Activated T-helper 17 cell treated with anti-CD3 and anti-CD28 coated beads, Interleukin-2, amount 50 U/mL, for 72 hours (primary cell): ENCODE measurements around the gene CPAMD8. TPM values are rescaled to one million over a fixed set of nuclear protein-coding genes. Genes with fewer than 3 reads are reported as not detected.
"Not testable (repeated sequence)": the region's sequence is repeated elsewhere in the genome, so short reads cannot be mapped to it uniquely, and the experiment has no call there.

ENCODE experiments used
- ATAC-seq: fragments of 150-1000 bp; cut with Tn5 transposase; replicated peaks from 2 replicates; pipeline ENCODE4 v1.10.0; 2021; ENCODE audit warnings: mild to moderate bottlenecking, moderate library complexity
- H3K27ac Mint-ChIP-seq: one replicate; pipeline ENCODE4 v1.8.0; 2022; ENCODE audit warnings: mixed read lengths
- H3K27me3 Mint-ChIP-seq: one replicate; pipeline ENCODE4 v1.8.0; 2022; ENCODE audit warnings: mixed read lengths
- H3K36me3 Mint-ChIP-seq: one replicate; pipeline ENCODE4 v1.8.0; 2022; ENCODE audit warnings: low read depth, mild to moderate bottlenecking, mixed read lengths
- H3K4me1 Mint-ChIP-seq: one replicate; pipeline ENCODE4 v1.8.0; 2022; ENCODE audit warnings: mixed read lengths
- H3K4me3 Mint-ChIP-seq: one replicate; pipeline ENCODE4 v1.8.0; 2022; ENCODE audit warnings: mild to moderate bottlenecking, mixed read lengths
- H3K9me3 Mint-ChIP-seq: one replicate; pipeline ENCODE4 v1.8.0; 2022; ENCODE audit warnings: mixed read lengths
- total RNA-seq, 2 donors: library from RNA; stranded (reverse); gene quantifications; one replicate each; pipeline ENCODE4 v1.2.3, GENCODE V29; 2022

Gene CPAMD8
- total RNA-seq, 2 donors from 2014 or later, result 0.11 to 6.5 TPM

DNA sequence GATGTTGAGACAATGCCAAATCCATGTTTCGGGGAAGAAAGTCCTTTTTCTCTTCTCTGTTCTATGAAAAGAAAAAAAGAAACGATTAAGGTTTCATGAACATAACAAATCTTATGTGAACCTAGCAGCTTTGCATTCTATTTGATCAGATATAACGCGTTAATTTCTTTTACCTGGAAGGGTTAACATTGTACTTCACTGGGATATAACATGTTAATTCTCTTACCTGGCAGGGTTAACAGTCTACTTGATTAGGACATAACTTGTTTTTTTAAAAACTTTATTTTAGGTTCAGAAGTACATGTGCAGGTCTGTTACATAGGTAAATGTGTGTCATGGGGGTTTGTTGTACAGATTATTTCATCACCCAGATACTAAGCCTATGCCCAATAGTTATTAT is 68.8 kb downstream of the CPAMD8 start:
- Mint-ChIP-seq H3K27ac (no peak overlapping the region), H3K27me3 (peaks cover 13% of the 10 kb centered on the region), H3K36me3 (no peaks in the 10 kb centered on the region), H3K4me1 (no peaks in the 10 kb centered on the region), H3K9me3 (no peaks in the 10 kb centered on the region), H3K4me3 (no peak overlapping the region)
- ATAC-seq, result no peak

DNA sequence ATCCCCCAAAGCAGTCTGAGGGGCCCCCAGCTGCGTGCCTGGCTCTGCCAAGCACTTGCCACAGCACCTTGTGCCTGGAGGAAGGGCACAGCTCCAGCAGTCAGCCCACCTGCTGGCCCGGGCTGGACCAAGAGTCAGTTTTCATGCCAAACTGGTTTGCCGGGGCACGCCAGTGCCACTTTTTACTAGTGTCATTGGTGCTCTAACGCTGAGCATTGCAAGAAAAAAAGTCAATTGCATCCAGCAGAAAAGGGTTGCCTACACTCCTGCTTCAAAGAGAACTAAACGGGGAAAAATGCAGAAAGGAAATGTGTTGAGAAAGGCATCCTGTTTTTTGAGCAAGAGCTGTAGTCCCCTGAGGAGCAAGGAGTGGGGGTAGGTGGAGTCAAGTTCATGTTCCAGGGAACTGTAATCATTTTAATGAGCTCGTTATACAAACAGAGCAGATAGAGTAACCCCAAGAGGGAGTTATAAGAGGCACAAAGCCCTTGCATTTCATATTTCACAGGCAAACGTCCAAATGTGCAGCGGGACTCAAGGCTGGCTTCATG is 69.4 kb downstream of the CPAMD8 start:
- ATAC-seq, result no peak
- no peaks in the 10 kb centered on the region for H3K9me3 Mint-ChIP-seq
- H3K4me1 Mint-ChIP-seq, result no peaks in the 10 kb centered on the region
- no peaks in the 10 kb centered on the region for H3K36me3 Mint-ChIP-seq
- no peak overlapping the region for H3K27ac Mint-ChIP-seq
- H3K27me3 Mint-ChIP-seq, result peaks cover 13% of the 10 kb centered on the region
- H3K4me3 Mint-ChIP-seq, result no peak overlapping the region

DNA sequence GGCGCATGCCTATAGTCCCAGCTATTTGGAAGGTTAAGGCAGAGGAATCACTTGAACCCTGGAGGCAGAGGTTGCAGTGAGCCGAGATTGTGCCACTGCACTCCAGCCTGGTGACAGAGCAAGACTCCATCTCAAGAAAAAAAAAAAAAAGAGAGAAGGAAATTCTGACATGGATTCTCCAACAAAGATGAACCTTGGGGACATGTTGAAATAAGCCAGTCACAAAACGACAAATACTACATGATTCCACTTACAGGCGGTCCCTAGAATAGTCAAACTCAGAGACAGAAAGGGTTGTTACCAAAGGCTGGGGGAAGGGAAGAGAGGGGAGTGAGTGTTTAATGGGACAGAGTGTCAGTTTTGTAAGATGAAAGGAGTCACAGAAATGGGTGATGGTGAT is 71.4 kb downstream of the CPAMD8 start:
- Mint-ChIP-seq H3K36me3 (no peaks in the 10 kb centered on the region), H3K27me3 (peaks cover 13% of the 10 kb centered on the region), H3K4me1 (no peaks in the 10 kb centered on the region), H3K4me3 (no peak overlapping the region), H3K9me3 (no peaks in the 10 kb centered on the region), H3K27ac (no peak overlapping the region)
- no peak for ATAC-seq

DNA sequence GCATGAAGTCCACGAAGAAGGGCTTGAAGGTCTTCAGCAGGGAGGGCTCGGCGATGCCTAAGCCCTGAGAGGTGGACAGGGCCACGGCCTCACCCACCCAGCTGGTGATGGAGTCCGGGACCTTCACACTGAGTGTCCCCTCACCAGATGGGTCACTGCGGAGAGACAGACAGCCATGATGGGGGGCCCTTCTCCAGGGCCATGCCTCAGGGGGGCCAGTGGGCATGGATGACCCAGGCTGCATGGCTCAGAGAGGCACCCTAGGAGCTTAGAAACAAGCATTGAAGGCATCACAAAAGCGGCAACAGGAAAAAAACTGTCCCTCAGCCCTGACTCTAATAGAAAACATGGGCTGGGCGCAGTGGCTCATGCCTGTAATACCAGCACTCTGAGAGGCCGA is 74.6 kb downstream of the CPAMD8 start:
- H3K27ac Mint-ChIP-seq, result no peak overlapping the region
- no peak overlapping the region for H3K4me3 Mint-ChIP-seq
- H3K9me3 Mint-ChIP-seq, result no peaks in the 10 kb centered on the region
- H3K36me3 Mint-ChIP-seq, result no peaks in the 10 kb centered on the region
- H3K4me1 Mint-ChIP-seq, result no peaks in the 10 kb centered on the region
- no peak for ATAC-seq
- H3K27me3 Mint-ChIP-seq, result peaks cover 3% of the 10 kb centered on the region

DNA sequence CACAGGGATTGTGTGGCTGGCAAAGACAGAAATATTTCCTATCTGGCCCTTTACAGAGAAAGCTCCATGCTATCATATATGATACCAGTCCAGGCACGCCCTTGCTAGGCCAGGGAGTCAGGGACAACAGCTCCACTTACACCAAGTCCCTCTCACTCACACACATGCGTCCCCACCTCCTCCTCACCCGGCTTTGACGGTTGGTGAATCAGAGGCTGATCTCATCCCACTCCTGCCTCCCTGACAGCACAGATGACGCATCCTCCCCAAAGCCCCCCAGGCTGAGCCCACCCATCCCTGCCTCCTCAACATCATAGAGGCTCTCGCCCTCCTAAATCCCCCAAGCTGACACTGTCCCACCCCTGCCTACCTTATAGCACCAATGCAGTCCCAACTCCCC is 75.1 kb downstream of the CPAMD8 start:
- Mint-ChIP-seq H3K9me3 (no peaks in the 10 kb centered on the region), H3K27ac (no peak overlapping the region), H3K4me1 (no peaks in the 10 kb centered on the region), H3K27me3 (peaks cover 3% of the 10 kb centered on the region), H3K36me3 (no peaks in the 10 kb centered on the region), H3K4me3 (no peak overlapping the region)
- no peak for ATAC-seq

DNA sequence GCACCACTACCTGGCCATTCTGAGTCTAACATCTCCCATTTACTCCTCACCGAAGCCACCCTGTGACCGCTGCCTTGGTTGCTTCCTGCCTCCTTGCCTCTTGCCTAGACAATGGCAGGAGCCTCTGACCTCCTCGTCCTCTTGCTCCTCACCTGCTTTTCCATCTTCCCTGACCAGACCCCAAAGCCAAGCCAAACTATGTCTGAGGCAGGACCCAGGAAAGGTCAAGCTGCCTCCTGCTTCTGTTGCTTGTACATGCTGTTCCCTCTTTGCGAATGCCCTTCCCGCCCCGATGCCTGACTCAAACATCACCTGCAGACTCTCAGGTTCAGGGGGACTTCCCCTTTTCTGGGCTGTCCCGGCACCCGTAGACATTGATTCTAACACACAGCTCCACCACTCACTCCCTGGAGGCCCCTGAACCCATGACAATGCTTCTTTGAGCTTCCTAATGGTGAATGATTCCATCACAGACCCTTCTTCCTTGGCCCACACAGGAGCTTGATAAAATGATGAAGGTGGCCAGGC is 77.0 kb downstream of the CPAMD8 start:
- Mint-ChIP-seq H3K4me1 (no peaks in the 10 kb centered on the region), H3K4me3 (no peak overlapping the region), H3K27me3 (no peaks in the 10 kb centered on the region), H3K9me3 (no peaks in the 10 kb centered on the region), H3K36me3 (no peaks in the 10 kb centered on the region), H3K27ac (no peak overlapping the region)
- no peak for ATAC-seq

DNA sequence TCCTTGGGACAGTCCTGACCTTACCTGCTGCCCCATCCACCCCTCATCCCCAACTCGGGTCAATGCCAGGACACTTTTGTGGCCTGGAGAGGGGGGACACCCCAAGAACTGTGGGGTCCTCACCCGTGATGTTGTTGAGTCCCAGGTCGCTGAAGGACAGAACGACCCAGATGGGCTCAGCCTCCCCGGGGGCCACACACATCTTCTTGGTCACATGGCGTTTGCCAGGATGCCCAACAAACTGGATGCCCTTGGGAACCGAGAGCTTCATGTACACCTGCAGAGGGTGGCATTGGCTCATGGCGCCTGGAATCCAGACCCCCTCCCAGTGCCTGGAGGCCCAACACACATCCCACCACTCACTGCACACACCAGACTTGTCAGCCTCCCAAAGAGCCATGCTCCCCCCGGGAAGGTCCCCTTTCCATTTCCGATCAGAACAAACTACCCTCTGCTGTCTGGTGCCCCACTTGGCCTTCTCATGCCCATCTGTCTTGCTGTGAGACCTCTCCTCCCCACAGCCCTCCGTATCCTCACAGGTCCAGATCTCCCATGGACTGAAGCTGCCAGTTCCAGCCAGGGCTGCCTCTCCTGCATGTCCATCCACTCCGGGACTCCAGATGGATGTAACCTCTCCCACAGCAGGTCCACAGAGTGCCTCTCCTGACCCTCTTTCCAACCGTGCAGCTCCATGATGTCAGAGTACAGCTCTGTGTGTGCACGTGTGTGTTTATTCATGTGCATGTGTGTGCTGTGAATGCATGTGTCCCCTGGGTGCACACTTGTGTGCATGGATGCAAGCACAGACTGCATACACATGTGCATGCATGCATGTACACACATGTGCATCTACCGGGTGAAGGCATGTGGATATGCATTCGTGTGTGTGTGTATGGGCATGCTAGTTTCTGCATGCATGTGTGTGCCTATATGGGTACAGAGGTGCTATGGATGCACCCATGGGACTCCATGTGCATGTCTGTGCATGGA is 79.4 kb downstream of the CPAMD8 start:
- Mint-ChIP-seq H3K27me3 (no peaks in the 10 kb centered on the region), H3K4me1 (no peaks in the 10 kb centered on the region), H3K27ac (no peak overlapping the region), H3K9me3 (no peaks in the 10 kb centered on the region), H3K36me3 (no peaks in the 10 kb centered on the region), H3K4me3 (no peak overlapping the region)
- ATAC-seq, result no peak

DNA sequence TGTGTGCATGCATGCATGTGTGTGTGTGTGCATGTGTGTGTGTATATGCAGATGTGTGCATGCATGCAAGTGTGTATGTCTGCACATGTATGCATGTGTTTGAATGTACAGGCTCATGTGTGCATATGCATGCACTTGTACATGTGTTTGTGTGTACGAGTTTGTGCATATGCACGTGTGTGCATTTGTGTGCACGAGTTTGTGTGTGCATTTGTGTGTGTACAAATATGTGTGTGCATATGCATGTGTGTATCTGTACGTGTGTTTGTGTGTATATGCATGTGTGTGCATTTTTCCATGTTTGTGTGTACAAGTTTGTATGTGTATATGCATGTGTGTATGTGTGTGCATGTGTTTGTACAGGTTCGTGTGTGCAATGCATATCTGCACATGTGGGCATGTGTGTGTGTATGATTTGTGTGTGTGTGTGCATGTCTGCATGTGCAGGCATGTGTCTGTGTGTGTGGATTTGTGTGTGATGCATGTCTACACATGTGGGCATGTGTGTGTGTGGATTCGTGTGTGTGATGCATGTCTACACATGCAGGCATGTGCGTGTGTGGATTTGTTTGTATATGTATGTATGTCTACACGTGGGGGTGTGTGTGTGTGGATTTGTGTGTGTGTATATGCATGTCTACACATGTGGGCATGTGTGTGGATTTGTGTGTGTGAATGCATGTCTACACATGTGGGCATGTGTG is 80.7 kb downstream of the CPAMD8 start:
- no peak for ATAC-seq
- Mint-ChIP-seq H3K4me3 (no peak overlapping the region), H3K27me3 (no peaks in the 10 kb centered on the region), H3K27ac (no peak overlapping the region), H3K4me1 (no peaks in the 10 kb centered on the region), H3K36me3 (no peaks in the 10 kb centered on the region), H3K9me3 (no peaks in the 10 kb centered on the region)

DNA sequence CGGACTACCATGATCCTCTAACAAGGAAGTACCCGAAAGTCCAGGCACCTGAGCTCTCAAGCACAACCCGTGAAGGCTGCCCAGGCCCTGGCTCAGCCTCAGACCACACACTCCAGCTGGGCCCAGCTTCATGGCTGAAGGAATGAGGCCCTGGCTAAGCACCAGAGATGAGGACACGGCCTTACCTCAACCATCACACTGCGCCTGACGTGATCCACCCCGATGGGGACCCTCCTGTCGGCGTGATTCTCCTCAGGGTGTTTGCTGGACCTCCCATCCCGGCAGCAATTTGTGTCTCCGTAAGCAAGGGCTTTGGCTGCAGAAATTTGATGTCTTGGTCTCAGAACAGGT is 81.3 kb downstream of the CPAMD8 start:
- no peaks in the 10 kb centered on the region for H3K36me3 Mint-ChIP-seq
- no peaks in the 10 kb centered on the region for H3K27me3 Mint-ChIP-seq
- ATAC-seq, result no peak

DNA sequence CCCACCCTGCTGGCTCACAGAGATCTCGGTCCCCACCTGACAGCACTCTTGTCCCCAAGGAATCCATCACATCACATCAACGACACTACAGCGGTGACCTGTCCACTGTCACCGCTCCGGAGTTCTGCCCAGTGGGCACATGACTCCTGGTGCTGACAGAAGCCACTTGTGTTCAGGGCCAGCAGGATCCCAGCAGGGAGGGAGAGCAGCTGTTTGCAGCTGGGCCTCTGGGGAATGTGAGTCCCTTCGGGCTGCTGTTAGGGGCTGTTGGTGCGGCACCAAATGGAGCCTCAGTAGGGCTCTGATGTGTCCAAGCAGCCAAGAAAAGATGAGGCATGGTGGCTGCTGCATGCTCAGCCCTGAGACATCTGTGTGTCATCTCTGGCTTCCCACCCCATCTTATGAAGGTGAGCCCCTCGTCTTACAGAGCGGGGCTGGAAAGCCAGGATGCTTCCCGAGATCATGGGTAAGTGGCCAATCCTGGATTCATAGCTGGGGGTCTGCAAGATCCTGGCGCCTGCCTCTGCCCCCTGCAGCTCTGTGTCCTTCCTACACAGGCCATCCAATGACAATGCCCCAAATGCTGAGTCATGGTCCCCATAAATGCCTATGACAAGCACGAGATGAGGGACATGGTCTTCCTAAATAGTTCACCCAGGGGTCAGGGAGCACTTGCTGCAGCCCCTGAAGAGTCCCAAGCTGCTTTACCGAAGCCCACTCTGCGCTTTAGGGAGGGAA is 81.8 kb downstream of the CPAMD8 start:
- Mint-ChIP-seq H3K4me3 (no peak overlapping the region), H3K27ac (no peak overlapping the region), H3K9me3 (no peaks in the 10 kb centered on the region), H3K4me1 (no peaks in the 10 kb centered on the region), H3K36me3 (no peaks in the 10 kb centered on the region), H3K27me3 (no peaks in the 10 kb centered on the region)
- ATAC-seq, result no peak

More for the DNA sequence above, 81.3 kb downstream of the CPAMD8 start:
- H3K4me1 Mint-ChIP-seq, result no peaks in the 10 kb centered on the region
- no peak overlapping the region for H3K4me3 Mint-ChIP-seq
- no peak overlapping the region for H3K27ac Mint-ChIP-seq
- H3K9me3 Mint-ChIP-seq, result no peaks in the 10 kb centered on the region

DNA sequence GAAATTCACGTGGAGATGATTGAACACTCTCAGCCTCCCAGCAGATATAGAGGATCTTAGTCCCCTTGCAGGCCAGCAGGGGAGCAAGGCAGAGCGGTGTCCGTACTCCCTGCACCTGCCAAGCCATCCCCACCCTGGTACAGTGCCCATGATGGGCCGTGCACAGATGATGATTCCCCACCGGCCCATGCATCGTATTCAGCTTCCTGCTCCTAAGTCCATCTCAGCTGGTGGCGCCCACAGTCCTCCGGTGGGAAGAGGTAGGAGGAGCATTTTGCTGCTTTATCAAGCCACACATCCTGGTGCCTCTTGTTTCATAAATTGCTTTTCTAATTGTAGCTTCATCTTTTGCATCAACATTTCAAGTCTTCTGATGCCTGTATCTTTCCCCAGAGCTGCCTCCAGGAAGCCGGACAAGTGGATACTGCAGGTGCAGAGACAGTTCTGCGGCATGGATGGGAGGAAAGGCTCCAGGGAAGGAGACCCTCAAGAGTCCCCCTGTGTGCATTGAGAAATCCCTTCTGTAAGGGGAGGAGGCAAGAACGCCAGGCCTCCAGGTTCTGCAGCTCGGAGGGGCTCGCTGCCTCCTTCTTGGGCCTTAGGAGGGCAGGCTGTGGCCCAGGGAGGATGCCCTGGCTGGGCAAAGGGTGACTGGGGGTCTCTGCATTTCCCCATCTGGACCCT is 82.5 kb downstream of the CPAMD8 start:
- Mint-ChIP-seq H3K9me3 (no peaks in the 10 kb centered on the region), H3K27me3 (no peaks in the 10 kb centered on the region), H3K36me3 (no peaks in the 10 kb centered on the region), H3K4me3 (no peak overlapping the region), H3K27ac (no peak overlapping the region), H3K4me1 (no peaks in the 10 kb centered on the region)
- no peak for ATAC-seq

DNA sequence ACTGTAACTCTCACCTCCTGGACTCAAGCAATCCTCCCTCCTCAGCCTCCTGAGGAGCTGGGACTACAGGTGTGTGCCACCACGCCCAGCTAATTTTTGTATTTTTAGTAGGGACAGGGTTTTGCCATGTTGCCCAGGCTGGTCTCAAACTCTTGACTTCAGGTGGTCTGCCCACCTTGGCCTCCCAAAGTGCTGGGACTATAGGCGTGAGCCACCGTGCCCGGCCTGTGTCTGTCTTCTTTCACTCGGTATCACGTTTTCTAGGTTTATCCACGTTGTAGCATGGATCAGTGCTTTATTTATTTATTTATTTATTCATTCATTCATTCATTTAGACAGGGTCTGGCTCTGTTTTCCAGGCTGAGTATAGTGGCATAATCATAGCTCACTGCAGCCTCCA is 83.5 kb downstream of the CPAMD8 start:
- H3K36me3 Mint-ChIP-seq, H3K27me3 Mint-ChIP-seq, H3K9me3 Mint-ChIP-seq, ATAC-seq, H3K4me1 Mint-ChIP-seq, H3K4me3 Mint-ChIP-seq, H3K27ac Mint-ChIP-seq: not testable (repeated sequence)

DNA sequence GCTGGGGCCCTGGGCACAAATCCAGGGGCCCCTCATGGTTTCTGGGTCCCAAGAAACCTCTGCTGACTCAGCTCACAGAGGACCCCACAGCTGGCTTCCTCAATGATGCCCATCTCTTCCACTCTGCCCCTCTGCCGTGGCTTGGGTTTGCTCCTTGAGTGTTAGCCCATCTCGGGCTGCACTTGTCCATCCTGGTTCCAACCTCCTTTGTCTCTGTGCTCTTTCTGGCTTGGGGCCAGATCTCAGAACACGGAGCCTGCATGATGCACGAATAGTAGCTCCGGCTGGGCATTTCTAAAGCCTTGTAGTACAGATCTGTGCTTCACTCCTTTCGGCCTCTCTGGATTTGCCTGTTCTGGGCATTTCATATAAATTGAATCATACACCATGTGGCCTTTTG is 84.0 kb downstream of the CPAMD8 start:
- H3K4me3 Mint-ChIP-seq, result no peak overlapping the region
- no peaks in the 10 kb centered on the region for H3K36me3 Mint-ChIP-seq
- ATAC-seq, result no peak
- H3K9me3 Mint-ChIP-seq, result no peaks in the 10 kb centered on the region
- no peaks in the 10 kb centered on the region for H3K27me3 Mint-ChIP-seq
- H3K27ac Mint-ChIP-seq, result no peak overlapping the region
- no peaks in the 10 kb centered on the region for H3K4me1 Mint-ChIP-seq

DNA sequence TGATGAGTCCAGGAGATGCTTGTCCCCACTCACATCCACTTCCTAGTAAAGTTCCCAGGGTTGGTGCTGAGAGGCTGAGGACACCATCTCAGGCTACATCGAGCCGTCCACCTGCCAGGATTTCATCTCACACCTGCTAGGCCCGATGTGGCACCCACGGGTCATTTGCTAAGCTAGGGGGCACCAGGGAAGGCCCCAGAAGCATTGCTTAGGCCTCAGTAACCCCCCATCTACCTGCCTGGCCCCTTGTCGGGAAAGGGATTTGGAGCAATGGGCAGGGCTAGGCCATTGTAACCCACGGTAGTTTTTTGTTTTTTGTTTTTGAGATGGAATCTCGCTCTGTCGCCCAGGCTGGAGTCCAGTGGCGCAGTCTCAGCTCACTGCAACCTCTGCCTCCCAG is 86.0 kb downstream of the CPAMD8 start:
- ATAC-seq, result no peak

More for the DNA sequence above, 86.0 kb downstream of the CPAMD8 start:
- Mint-ChIP-seq H3K27me3 (no peaks in the 10 kb centered on the region), H3K9me3 (peaks cover 4% of the 10 kb centered on the region), H3K4me1 (no peaks in the 10 kb centered on the region), H3K4me3 (no peak overlapping the region), H3K27ac (no peak overlapping the region), H3K36me3 (no peaks in the 10 kb centered on the region)
